NCI-H226 (cell line): ENCODE results near the gene GP1BB.

Source experiments
- DNase-seq: peaks from one replicate; pipeline ENCODE4 v3.0.0-alpha.2; 2015

GP1BB gene

DNA sequence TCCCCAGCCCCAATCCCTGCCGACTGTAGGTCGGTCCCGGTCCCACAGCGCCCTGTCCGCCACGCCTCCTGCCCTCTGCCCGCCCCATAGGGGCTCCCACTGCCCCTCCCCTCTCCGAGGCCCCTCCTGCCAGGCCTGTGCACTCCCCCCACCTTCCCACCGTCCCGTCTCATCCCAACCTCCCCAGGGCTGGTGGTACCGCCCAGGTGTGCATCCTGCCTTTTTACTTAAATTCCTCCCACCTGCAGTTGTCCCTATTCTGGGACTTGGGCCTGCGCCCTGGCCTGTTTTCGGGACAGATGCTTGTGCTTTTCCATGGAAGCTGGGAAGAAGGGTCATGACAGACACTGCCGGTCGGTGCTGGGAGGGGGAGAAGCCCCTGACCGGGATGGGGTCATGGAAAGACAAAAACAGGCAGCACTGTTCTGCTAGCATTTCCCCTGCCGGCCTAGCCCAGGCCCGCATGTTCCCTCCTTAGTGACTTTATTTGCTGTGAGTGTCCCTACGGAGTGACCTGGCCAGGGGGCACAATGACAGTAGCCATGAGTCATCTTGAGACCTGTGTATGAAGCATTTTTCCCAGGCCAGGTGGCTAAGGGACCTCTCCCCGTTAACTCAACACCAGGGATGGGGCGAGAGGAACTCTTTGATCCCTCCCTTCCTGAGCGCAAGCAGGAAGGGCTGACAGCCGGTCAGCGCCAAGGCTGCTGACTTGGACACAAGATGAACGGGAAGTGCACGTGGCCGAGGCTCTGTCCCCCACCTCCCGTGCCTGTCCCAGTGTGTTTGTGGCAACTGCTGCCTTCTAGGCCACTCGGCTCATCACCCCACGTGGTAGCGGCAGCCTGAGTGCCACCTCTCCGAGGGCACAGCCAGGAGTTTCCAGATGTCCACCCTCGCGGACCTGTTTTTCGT, 44.3 kb downstream of the GP1BB start:
- DNase-seq, result no peak

DNA sequence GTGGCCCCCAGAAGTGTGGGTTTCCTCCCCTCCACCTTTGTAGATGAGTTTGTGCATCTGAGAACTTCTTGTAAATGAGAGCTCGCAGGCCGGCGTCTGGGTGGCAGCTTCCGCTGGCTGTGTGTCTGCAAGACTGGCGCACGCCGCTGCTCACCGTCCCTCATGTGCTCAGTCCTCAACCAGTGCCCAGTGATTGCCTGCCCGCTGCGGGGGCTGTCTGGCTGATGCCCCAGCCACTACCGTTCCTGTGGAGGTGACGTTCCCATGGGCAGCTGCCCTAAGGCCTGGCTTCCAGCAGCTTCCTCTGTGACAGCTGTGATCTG, 46.0 kb downstream of the GP1BB start:
- no peak for DNase-seq

DNA sequence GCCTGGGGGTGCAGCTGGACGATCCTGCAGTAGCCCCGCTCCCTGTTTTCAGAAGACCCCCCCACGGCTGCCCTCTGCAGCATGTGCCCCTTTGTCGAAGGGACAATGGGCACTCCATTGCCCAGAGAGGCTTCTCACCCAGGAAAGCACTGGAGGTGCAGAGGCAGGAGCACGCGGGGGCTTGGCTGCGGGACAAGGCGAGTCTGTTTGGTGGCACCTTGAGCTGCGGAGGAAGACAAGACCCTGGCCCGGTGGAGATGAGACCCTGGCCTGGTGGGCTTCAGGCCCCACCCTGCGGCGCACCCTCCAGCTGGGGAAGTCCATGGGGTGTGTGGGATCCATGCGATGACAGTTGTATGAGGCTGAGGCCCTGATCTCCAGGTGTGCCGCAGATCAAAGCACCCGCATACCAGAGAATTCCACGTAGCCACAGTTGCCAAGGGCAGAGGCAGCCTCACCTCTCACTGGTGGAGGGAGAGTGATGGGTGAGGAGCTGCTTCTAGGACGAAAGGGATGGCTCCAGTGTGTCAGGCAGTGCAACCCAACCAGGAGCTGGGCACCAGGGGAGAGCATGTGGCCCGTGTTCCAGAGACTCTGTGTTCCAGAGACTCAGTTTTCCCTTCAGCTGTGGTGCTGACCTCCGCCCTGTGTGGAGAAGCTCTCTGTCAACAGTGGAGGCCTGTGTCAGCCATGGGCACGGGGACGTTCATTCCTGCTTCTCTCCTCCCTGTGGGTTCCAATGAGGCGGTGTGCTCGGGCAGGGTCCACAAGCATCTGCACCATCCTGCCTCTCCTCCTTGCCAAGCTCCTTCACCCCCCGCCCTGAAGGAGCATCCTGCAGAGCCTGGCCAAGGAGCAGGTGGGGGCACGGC, 47.2 kb downstream of the GP1BB start:
- DNase-seq, result no peak

DNA sequence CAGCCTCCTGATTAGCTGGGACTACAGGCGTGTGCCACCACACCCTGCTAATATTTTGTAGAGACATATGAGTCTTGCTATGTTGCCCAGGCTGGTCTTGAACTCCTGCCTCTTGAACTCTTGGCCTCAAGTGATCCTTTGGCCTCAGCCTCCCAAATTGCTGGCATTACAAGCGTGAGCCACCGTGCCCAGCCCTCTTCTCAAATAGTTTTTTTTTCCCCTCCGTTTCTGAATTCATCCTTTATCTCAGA, 49.0 kb downstream of the GP1BB start:
- DNase-seq, result no peak

DNA sequence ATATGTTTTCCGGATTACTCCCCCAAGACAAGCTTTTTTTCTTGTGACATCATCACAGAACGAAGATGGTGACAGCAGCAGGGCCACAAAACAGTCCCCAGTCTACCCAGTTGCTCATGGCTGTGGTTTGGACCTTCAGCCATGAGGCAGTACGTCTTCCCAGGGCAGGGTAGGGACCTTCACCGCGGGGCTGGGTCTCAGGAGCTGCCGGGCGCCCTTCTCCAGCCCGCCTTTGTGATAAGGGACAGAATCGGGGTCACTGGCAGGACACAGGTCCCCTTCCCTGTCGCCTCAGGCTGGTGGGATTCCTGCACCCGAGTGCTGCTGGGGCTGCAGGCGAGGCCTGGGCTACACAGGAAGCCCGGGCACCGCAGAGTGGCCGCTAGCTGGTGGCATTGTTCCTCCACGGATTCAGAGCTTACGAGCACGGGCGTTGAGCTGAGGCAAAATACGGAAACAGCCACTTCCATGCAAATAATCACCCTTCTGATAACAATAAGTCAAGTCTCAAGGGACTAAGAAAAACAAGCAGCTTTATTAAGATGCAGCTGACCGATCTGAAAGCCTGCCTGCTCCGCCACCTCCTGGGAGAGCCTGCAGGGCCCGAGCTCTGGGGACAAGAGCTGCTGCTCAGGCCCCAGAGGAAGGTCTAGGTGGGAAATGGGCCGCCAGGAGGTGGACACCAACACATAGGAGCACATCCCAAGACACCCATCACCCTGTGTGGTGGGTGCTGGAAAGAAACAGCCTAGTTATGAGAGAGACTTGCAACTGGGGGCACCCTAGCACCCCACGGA, 49.5 kb downstream of the GP1BB start:
- no peak for DNase-seq

DNA sequence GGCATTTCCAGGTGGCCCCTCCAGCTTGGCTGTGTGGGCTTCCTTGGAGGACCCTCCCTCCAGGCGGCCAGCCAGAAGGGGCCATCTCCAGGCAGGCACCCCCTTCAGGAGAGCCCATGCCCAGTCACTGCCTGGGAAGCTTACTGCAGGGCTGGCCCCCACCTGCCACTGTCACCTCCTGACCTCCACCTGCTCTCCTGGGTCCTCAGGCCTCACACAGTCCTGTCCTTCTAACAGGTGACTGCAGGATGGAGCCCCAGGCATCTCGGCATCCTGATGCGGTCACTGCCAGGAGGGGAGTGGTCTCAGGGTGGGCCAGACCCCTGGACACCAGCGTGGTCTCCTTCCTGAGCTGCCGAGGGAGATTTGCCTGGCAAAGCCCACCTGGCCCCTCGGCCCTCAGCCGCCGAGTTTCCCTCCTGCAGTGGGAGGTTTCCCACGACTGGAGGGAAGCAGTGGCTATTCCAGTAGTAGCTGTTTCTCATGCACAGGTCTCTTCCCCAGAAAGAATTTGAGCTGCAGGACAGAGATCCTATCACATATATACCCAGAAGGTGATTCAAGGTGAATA, 50.2 kb downstream of the GP1BB start:
- no peak for DNase-seq
